KMS-11 (cell line): ENCODE measurements around the gene DLGAP1.

Experiments used
- H2AFZ ChIP-seq: fragments of 200-600 bp; sonication (generic); 2 replicates; pipeline ENCODE4 v1.6.1; 2016; ENCODE audit warnings: antibody characterized with exemption, mixed run types, low read depth
- H3K27ac ChIP-seq: fragments of 200-600 bp; sonication (generic); 2 replicates; pipeline ENCODE4 v1.6.1; 2016; ENCODE audit warnings: mild to moderate bottlenecking, mixed run types
- H3K27me3 ChIP-seq: fragments of 200-600 bp; sonication (generic); 2 replicates; pipeline ENCODE4 v1.6.1; 2017; ENCODE audit warnings: mild to moderate bottlenecking, low read depth, mixed run types, moderate library complexity; ENCODE audit not compliant: insufficient read depth
- H3K36me3 ChIP-seq: fragments of 200-600 bp; sonication (generic); 2 replicates; pipeline ENCODE4 v1.6.1; 2017; ENCODE audit warnings: mild to moderate bottlenecking, mixed run types; ENCODE audit not compliant: insufficient read depth
- H3K4me1 ChIP-seq: fragments of 200-600 bp; sonication (generic); 2 replicates; pipeline ENCODE4 v1.6.1; 2016; ENCODE audit warnings: mild to moderate bottlenecking, low read depth, mixed run types; ENCODE audit not compliant: poor library complexity, severe bottlenecking
- H3K4me2 ChIP-seq: fragments of 200-600 bp; sonication (generic); 2 replicates; pipeline ENCODE4 v1.7.0; 2016; ENCODE audit warnings: mild to moderate bottlenecking, mixed run types
- H3K4me3 ChIP-seq: fragments of 200-600 bp; sonication (generic); IDR thresholded peaks from 2 replicates; pipeline ENCODE4 v1.6.1; 2017; ENCODE audit warnings: low read depth, low read length, mixed read lengths; ENCODE audit not compliant: insufficient read depth
- H3K79me2 ChIP-seq: fragments of 200-600 bp; sonication (generic); 2 replicates; pipeline ENCODE4 v1.6.1; 2016; ENCODE audit warnings: low read depth, mixed run types; ENCODE audit not compliant: insufficient read depth
- H3K9ac ChIP-seq: fragments of 200-600 bp; sonication (generic); 2 replicates; pipeline ENCODE4 v1.6.1; 2016; ENCODE audit warnings: mild to moderate bottlenecking, mixed run types
- H4K20me1 ChIP-seq: fragments of 200-600 bp; sonication (generic); 2 replicates; pipeline ENCODE4 v1.6.1; 2016; ENCODE audit warnings: mild to moderate bottlenecking, mixed run types; ENCODE audit not compliant: insufficient read depth
- CTCF ChIP-seq: fragments of 200-600 bp; sonication (generic); conservative IDR thresholded peaks from 2 replicates; pipeline ENCODE4 v1.6.1; 2017; ENCODE audit warnings: low read depth, mild to moderate bottlenecking, antibody characterized with exemption, low read length, moderate library complexity, mixed read lengths

The DLGAP1 gene

GRCh38 chr18:3902676-3903075 is 552.4 kb downstream of the DLGAP1 start:
- Histone ChIP-seq H3K79me2 (no peaks in the 10 kb centered on the region), H4K20me1 (no peaks in the 10 kb centered on the region), H3K36me3 (no peaks in the 10 kb centered on the region), H3K4me2 (no peak overlapping the region), H3K9ac (no peak overlapping the region), H3K27ac (no peak overlapping the region), H3K4me3 (no peak overlapping the region), H2AFZ (no peak overlapping the region), H3K4me1 (no peaks in the 10 kb centered on the region), H3K27me3 (no peaks in the 10 kb centered on the region)
- TF ChIP-seq CTCF = no peak

DNA sequence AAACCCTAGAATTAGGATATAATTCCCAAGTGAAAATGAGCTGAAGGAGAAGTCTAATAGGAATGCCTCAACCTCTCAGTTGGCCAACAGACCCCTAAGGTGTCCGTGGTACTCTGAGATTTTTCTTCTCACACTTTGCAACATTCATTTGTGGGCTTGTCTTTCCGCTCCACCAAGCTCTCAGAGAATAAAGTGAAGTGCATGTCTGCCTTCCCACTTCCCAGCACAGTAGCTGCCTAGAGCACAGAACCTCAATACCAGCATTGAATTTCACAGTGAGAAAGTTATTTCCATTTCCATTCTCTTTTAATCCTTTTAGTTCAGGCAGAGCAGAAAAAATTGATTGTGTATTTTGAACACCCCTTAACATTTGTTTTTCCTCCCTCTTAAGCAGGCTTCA is 553.3 kb downstream of the DLGAP1 start:
- TF ChIP-seq CTCF = no peak
- H3K36me3 ChIP-seq = no peaks in the 10 kb centered on the region
- no peaks in the 10 kb centered on the region for H3K79me2 ChIP-seq
- no peaks in the 10 kb centered on the region for H3K4me1 ChIP-seq
- no peak overlapping the region for H3K4me2 ChIP-seq
- H3K4me3 ChIP-seq = no peak overlapping the region
- no peak overlapping the region for H3K9ac ChIP-seq
- H3K27ac ChIP-seq = no peak overlapping the region
- H4K20me1 ChIP-seq = no peaks in the 10 kb centered on the region
- no peaks in the 10 kb centered on the region for H3K27me3 ChIP-seq
- no peak overlapping the region for H2AFZ ChIP-seq

- Histone ChIP-seq H3K9ac (no peak overlapping the region), H3K4me3 (no peak overlapping the region), H4K20me1 (no peaks in the 10 kb centered on the region), H3K4me2 (no peak overlapping the region), H3K4me1 (no peaks in the 10 kb centered on the region), H3K27me3 (no peaks in the 10 kb centered on the region), H3K27ac (no peak overlapping the region), H3K79me2 (no peaks in the 10 kb centered on the region), H2AFZ (no peak overlapping the region), H3K36me3 (no peaks in the 10 kb centered on the region)
- TF ChIP-seq CTCF = no peak
Observed at GRCh38 chr18:3901042-3901441, 554.1 kb downstream of the DLGAP1 start.

GRCh38 chr18:3900327-3900726 is 554.8 kb downstream of the DLGAP1 start:
- no peak overlapping the region for H3K4me2 ChIP-seq
- H3K36me3 ChIP-seq = no peaks in the 10 kb centered on the region
- H2AFZ ChIP-seq = no peak overlapping the region
- H3K27me3 ChIP-seq = no peaks in the 10 kb centered on the region
- TF ChIP-seq CTCF = no peak
- no peak overlapping the region for H3K4me3 ChIP-seq
- no peaks in the 10 kb centered on the region for H3K79me2 ChIP-seq
- no peak overlapping the region for H3K27ac ChIP-seq
- H3K9ac ChIP-seq = no peak overlapping the region
- H3K4me1 ChIP-seq = no peaks in the 10 kb centered on the region
- H4K20me1 ChIP-seq = no peaks in the 10 kb centered on the region
